Measurements from ENCODE around the gene RRP15.

The RRP15 gene

DNA sequence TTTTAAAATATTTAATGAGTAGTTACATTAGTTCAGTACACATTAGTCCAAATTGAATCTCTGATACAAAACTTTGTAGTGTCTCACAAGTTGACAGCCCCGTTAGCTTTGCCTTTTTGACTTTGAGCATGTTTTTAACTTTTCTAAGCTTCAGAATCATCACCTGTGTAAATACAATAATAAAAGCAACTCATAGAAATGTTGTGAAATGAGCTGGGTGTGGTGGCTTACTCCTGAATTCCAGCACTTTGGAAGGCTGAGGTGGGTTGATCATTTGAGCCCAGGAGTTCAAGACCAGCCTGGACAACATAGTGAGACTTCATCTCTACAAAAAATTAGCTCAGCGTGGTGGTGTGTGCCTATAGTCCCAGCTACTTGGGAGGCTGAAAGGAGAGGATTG, 11.1 kb downstream of the RRP15 start:
- peaks cover 59% of the 10 kb centered on the region for H3K79me2 ChIP-seq (ENCODE audit: insufficient read depth, low read length)
- H4K20me1 ChIP-seq (ENCODE audit: insufficient read depth, low read length): no peaks in the 10 kb centered on the region
- H3F3A ChIP-seq (ENCODE audit: insufficient read depth, low read length): no peaks in the 10 kb centered on the region
- no peak overlapping the region for H3K27ac ChIP-seq (ENCODE audit: low read depth, low read length, poor library complexity, severe bottlenecking)
- no peak overlapping the region for H3K4me2 ChIP-seq (ENCODE audit: low read length)
- H3K36me3 ChIP-seq (ENCODE audit: insufficient read depth, low read length): peaks cover 18% of the 10 kb centered on the region; the same call in 1 of the 2 replicates
- no peak overlapping the region for H3K9ac ChIP-seq (ENCODE audit: low read length)
- H3K4me1 ChIP-seq (ENCODE audit: insufficient read depth, low read length, severe bottlenecking): peaks cover 10% of the 10 kb centered on the region
- H3K9me2 ChIP-seq (ENCODE audit: low read depth, low read length): no peaks in the 10 kb centered on the region
- no peak overlapping the region for H3K4me3 ChIP-seq (ENCODE audit: low read depth, low read length, poor library complexity, severe bottlenecking)
- no peak overlapping the region for H2AFZ ChIP-seq (ENCODE audit: low read length)
- H3K27me3 ChIP-seq (ENCODE audit: insufficient read depth, low read length): no peaks in the 10 kb centered on the region
- no peaks in the 10 kb centered on the region for H3K9me3 ChIP-seq (ENCODE audit: low read length)
- TF ChIP-seq, protein P1, sequence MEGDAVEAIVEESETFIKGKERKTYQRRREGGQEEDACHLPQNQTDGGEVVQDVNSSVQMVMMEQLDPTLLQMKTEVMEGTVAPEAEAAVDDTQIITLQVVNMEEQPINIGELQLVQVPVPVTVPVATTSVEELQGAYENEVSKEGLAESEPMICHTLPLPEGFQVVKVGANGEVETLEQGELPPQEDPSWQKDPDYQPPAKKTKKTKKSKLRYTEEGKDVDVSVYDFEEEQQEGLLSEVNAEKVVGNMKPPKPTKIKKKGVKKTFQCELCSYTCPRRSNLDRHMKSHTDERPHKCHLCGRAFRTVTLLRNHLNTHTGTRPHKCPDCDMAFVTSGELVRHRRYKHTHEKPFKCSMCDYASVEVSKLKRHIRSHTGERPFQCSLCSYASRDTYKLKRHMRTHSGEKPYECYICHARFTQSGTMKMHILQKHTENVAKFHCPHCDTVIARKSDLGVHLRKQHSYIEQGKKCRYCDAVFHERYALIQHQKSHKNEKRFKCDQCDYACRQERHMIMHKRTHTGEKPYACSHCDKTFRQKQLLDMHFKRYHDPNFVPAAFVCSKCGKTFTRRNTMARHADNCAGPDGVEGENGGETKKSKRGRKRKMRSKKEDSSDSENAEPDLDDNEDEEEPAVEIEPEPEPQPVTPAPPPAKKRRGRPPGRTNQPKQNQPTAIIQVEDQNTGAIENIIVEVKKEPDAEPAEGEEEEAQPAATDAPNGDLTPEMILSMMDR (IDR thresholded peaks at IDR 0.05; ENCODE audit: low read length): no peak
- TF ChIP-seq EZH2 (IDR thresholded peaks at IDR 0.05; ENCODE audit: borderline replicate concordance, low read length): no peak

DNA sequence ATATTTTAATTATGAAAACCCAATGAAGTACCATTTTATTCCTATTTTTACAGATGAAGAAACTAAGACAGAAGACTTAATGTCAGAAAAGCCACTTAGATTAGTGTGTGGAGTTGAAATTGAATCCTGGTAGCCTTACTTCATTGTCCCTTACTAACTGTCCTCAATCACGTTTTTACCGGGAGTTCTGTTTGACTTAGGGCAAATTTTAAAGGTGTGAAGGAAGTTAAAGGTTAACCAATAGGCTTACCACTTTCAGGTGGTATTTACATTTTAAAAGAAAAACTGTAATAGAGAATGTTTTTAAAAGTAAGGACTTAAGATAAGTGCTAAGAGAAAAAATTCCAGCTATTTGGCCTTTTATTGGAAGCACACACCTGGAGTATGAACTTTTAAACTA, 12.4 kb downstream of the RRP15 start:
- H3K36me3 ChIP-seq (ENCODE audit: insufficient read depth, low read length): peaks cover 17% of the 10 kb centered on the region; the same call in 1 of the 2 replicates
- no peak overlapping the region for H3K4me3 ChIP-seq (ENCODE audit: low read depth, low read length, poor library complexity, severe bottlenecking)
- no peak overlapping the region for H3K27ac ChIP-seq (ENCODE audit: low read depth, low read length, poor library complexity, severe bottlenecking)
- H3K9ac ChIP-seq (ENCODE audit: low read length): no peak overlapping the region
- H3K27me3 ChIP-seq (ENCODE audit: insufficient read depth, low read length): no peaks in the 10 kb centered on the region
- no peak overlapping the region for H2AFZ ChIP-seq (ENCODE audit: low read length)
- no peaks in the 10 kb centered on the region for H4K20me1 ChIP-seq (ENCODE audit: insufficient read depth, low read length)
- no peak overlapping the region for H3K4me2 ChIP-seq (ENCODE audit: low read length)
- peaks cover 10% of the 10 kb centered on the region for H3K4me1 ChIP-seq (ENCODE audit: insufficient read depth, low read length, severe bottlenecking)
- TF ChIP-seq EZH2 (IDR thresholded peaks at IDR 0.05; ENCODE audit: borderline replicate concordance, low read length): no peak
- TF ChIP-seq, protein P1 (IDR thresholded peaks at IDR 0.05; ENCODE audit: low read length): no peak
- H3K9me3 ChIP-seq (ENCODE audit: low read length): no peaks in the 10 kb centered on the region
- no peaks in the 10 kb centered on the region for H3K9me2 ChIP-seq (ENCODE audit: low read depth, low read length)
- peaks cover 48% of the 10 kb centered on the region for H3K79me2 ChIP-seq (ENCODE audit: insufficient read depth, low read length)
- no peaks in the 10 kb centered on the region for H3F3A ChIP-seq (ENCODE audit: insufficient read depth, low read length)

GRCh38 chr1:218297867-218298266, 12.8 kb downstream of the RRP15 start:
- H3K27ac ChIP-seq (ENCODE audit: low read depth, low read length, poor library complexity, severe bottlenecking): no peak overlapping the region
- H3K79me2 ChIP-seq (ENCODE audit: insufficient read depth, low read length): peaks cover 45% of the 10 kb centered on the region
- peaks cover 20% of the 10 kb centered on the region; the same call in 1 of the 2 replicates for H3K36me3 ChIP-seq (ENCODE audit: insufficient read depth, low read length)
- H3F3A ChIP-seq (ENCODE audit: insufficient read depth, low read length): no peaks in the 10 kb centered on the region
- no peak overlapping the region for H3K9ac ChIP-seq (ENCODE audit: low read length)
- no peaks in the 10 kb centered on the region for H3K27me3 ChIP-seq (ENCODE audit: insufficient read depth, low read length)
- H3K4me3 ChIP-seq (ENCODE audit: low read depth, low read length, poor library complexity, severe bottlenecking): no peak overlapping the region
- H3K4me1 ChIP-seq (ENCODE audit: insufficient read depth, low read length, severe bottlenecking): peaks cover 10% of the 10 kb centered on the region
- H2AFZ ChIP-seq (ENCODE audit: low read length): no peak overlapping the region
- no peaks in the 10 kb centered on the region for H3K9me3 ChIP-seq (ENCODE audit: low read length)
- H3K4me2 ChIP-seq (ENCODE audit: low read length): no peak overlapping the region
- H4K20me1 ChIP-seq (ENCODE audit: insufficient read depth, low read length): no peaks in the 10 kb centered on the region
- no peaks in the 10 kb centered on the region for H3K9me2 ChIP-seq (ENCODE audit: low read depth, low read length)
- TF ChIP-seq, protein P1 (IDR thresholded peaks at IDR 0.05; ENCODE audit: low read length): no peak
- no peak for TF ChIP-seq EZH2 (IDR thresholded peaks at IDR 0.05; ENCODE audit: borderline replicate concordance, low read length)
